H1 (cell line): ENCODE data around the gene OBSL1. TPM values are rescaled to one million over a fixed set of nuclear protein-coding genes. Genes with fewer than 3 reads are reported as not detected.
A peak's percentile ranks its signal among the peaks of the same experiment; 100 is the strongest.

Experiments used
- ASH2L ChIP-seq: fragments of 200-600, 300-600 bp; sonication (generic); IDR thresholded peaks from one replicate; pipeline ENCODE4 v1.7.1; 2017; ENCODE audit warnings: low read length
- CBX5 ChIP-seq: fragments of 300-800, 300-1000 bp; sonication (generic); IDR thresholded peaks from 2 replicates; pipeline ENCODE4 v1.7.1; 2016; ENCODE audit warnings: antibody characterized with exemption, low read length, low read depth
- CBX8 ChIP-seq: fragments of 300-800, 300-1000 bp; sonication (generic); IDR thresholded peaks from 2 replicates; pipeline ENCODE4 v1.7.1; 2016; ENCODE audit warnings: low read depth, low read length, borderline replicate concordance
- GABPA ChIP-seq: IDR thresholded peaks from 2 replicates; pipeline ENCODE4 v1.6.1; 2011; ENCODE audit warnings: mild to moderate bottlenecking, low read length, moderate library complexity, borderline replicate concordance; ENCODE audit not compliant: insufficient read depth
- POLR2A ChIP-seq, 2 experiments: IDR thresholded peaks; 1 replicate in 1 of 2; 2 replicates in 1 of 2; pipeline ENCODE4 v1.6.1; 2011; ENCODE audit warnings: low read depth in 2 of 2, low read length in 2 of 2, mild to moderate bottlenecking in 2 of 2; ENCODE audit errors: control extremely low read depth in 1 of 2
- RNF2 ChIP-seq: fragments of 200-900, 300-1000 bp; sonication (generic); IDR thresholded peaks from 2 replicates; pipeline ENCODE4 v1.7.1; 2016; ENCODE audit warnings: borderline replicate concordance, low read depth, mild to moderate bottlenecking, antibody characterized with exemption, low read length; ENCODE audit not compliant: poor library complexity, severe bottlenecking; ENCODE audit errors: missing control alignments
- SAP30 ChIP-seq: fragments of 300-600 bp; sonication (generic); IDR thresholded peaks from 2 replicates; pipeline ENCODE4 v1.7.1; 2012; ENCODE audit warnings: low read length, moderate library complexity, mild to moderate bottlenecking, inconsistent platforms; ENCODE audit not compliant: insufficient read depth, insufficient replicate concordance
- SIN3A ChIP-seq, 2 experiments: IDR thresholded peaks in 1 of 2; conservative IDR thresholded peaks in 1 of 2; 2 replicates each; pipeline ENCODE4 v1.6.1; 2011 to 2012; ENCODE audit warnings: low read length in 2 of 2, improper control_type of control experiment in 1 of 2, low read depth in 1 of 2, mild to moderate bottlenecking in 1 of 2
- SIRT6 ChIP-seq: IDR thresholded peaks from one replicate; pipeline ENCODE4 v1.7.1; 2012; ENCODE audit warnings: low read length, inconsistent platforms
- SP2 ChIP-seq: IDR thresholded peaks from 2 replicates; pipeline ENCODE4 v1.6.1; 2012; ENCODE audit warnings: mild to moderate bottlenecking, low read length, inconsistent platforms
- TAF7 ChIP-seq: optimal IDR thresholded peaks from 2 replicates; pipeline ENCODE3; 2011; ENCODE audit warnings: low read depth, mild to moderate bottlenecking, inconsistent platforms, low read length, moderate library complexity, borderline replicate concordance
- TBP ChIP-seq: IDR thresholded peaks from 2 replicates; pipeline ENCODE4 v1.6.1; 2011; ENCODE audit warnings: low read depth, low read length, improper control_type of control experiment
- TEAD4 ChIP-seq: IDR thresholded peaks from 2 replicates; pipeline ENCODE4 v1.6.1; 2012; ENCODE audit warnings: low read depth, low read length, inconsistent platforms, mixed read lengths
- ZNF274 ChIP-seq: IDR thresholded peaks from 2 replicates; pipeline ENCODE4 v1.7.0; 2012; ENCODE audit warnings: low read length, borderline replicate concordance; ENCODE audit errors: extremely low read depth
- polyA plus RNA-seq, 7 experiments: library from polyadenylated mRNA; depleted of rRNA in 3 of 7; stranded (reverse) in 5 of 7; unstranded in 2 of 7; fragments of >200 nt in 5 of 7; fragments of 200-250 nt in 2 of 7; gene quantifications; 1 replicate in 5 of 7; 2 replicates in 1 of 7; 4 replicates in 1 of 7; pipeline versions ENCODE4 v1.2.1 to v1.2.3, GENCODE V29; 2011 to 2013; ENCODE audit warnings: missing spikeins in 2 of 7, mixed read lengths in 2 of 7
- total RNA-seq: library from RNA; stranded (reverse); fragmentation: NEBNext Ultra II Directional; extraction: Animal tissue kit (Norgen Biotek cat#: 25700); gene quantifications from 2 replicates; pipeline ENCODE4 v1.2.1, GENCODE V29; 2021
- TF ChIP-seq, protein P1 (sequence below), 3 experiments: IDR thresholded peaks; 1 replicate in 2 of 3; 2 replicates in 1 of 3; pipeline versions ENCODE4 v1.5.1 to v1.6.1; 2011; ENCODE audit warnings: low read length in 3 of 3, mild to moderate bottlenecking in 3 of 3, inconsistent platforms in 2 of 3, low read depth in 1 of 3, moderate library complexity in 1 of 3; ENCODE audit not compliant: insufficient read depth in 1 of 3; ENCODE audit errors: control extremely low read depth in 1 of 3

OBSL1 gene
- total and polyA plus RNA-seq, 2 of the 8 experiments (the other 6 are each of a cell fraction or from before 2014, with no cell fraction given), result 116 to 127 TPM

DNA sequence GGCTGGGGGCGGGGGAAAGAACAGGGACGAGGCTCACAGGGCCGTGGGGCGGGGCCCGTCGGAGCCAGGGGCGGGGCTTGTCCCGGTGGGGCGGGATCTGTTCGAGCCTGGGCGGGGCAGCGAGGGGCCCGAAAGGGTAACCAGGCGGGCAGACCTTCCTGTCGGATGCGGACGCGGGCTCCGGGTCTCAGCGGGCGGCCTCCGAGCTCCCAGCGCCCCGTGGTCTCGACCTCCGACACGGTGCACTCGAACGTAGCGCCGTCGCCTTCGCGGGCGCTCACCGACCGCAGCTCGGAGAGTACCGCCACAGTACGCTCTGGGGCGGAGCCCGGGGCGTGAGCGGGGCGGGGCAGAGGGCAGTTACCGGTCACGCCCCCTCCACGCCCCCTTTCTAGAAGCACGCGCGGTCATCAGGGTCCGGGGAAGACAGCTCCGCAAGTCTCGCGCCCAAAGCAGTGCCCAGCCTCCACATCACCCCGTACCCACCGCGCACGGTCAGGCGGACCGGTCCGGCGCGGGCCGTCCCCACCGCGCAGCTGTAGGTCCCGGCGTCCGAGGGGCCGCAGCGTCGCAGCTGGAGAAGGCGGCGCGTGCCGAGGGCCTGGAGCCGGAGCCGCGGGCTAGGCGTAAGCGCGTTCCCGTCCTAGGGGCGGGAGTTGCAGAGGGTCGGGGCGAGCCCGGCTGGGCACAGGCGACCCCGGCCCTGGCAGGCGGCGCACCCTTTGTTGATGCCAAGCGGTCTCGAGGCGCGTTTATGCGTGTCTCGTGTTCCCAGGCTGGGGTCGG, 18.8 kb downstream of the OBSL1 start (continued):
- TF ChIP-seq, protein P1, sequence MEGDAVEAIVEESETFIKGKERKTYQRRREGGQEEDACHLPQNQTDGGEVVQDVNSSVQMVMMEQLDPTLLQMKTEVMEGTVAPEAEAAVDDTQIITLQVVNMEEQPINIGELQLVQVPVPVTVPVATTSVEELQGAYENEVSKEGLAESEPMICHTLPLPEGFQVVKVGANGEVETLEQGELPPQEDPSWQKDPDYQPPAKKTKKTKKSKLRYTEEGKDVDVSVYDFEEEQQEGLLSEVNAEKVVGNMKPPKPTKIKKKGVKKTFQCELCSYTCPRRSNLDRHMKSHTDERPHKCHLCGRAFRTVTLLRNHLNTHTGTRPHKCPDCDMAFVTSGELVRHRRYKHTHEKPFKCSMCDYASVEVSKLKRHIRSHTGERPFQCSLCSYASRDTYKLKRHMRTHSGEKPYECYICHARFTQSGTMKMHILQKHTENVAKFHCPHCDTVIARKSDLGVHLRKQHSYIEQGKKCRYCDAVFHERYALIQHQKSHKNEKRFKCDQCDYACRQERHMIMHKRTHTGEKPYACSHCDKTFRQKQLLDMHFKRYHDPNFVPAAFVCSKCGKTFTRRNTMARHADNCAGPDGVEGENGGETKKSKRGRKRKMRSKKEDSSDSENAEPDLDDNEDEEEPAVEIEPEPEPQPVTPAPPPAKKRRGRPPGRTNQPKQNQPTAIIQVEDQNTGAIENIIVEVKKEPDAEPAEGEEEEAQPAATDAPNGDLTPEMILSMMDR (IDR thresholded peaks at IDR 0.05; ENCODE audit: control extremely low read depth in 1 of 3, insufficient read depth in 1 of 3, low read depth in 1 of 3, low read length in 3 of 3), result no peak
- TF ChIP-seq TBP (no peak), TEAD4 (no peak), CBX5 (no peak), SP2 (no peak), TAF7 (no peak), SIN3A (conservative IDR thresholded peaks at IDR 0.05 in 1 of 2, IDR thresholded peaks at IDR 0.05 in 1 of 2; ENCODE audit: low read depth in 1 of 2, low read length in 2 of 2) (peak in 1 of 2 experiments; percentile 74; a peak in 2 of 4 replicates), ASH2L (peak; percentile 28), ZNF274 (no peak), RNF2 (no peak), SAP30 (no peak), GABPA (no peak), CBX8 (no peak), SIRT6 (no peak), POLR2A (IDR thresholded peaks at IDR 0.05; ENCODE audit: control extremely low read depth in 1 of 2, low read depth in 2 of 2, low read length in 2 of 2) (peak in 1 of 2 experiments; percentile 80; a peak in 2 of 3 replicates)
